Heart left ventricle (tissue), 13 donors: ENCODE results near the gene COLGALT1.

ENCODE experiments used
- CTCF ChIP-seq, 12 donors: fragments of 200-600 bp; sonication (generic) in 4 of 12; IDR thresholded peaks; one replicate each; pipeline versions ENCODE4 v1.5.0 to v1.8.0; 2018 to 2022; ENCODE audit warnings: antibody characterized with exemption in 12 of 12, mild to moderate bottlenecking in 5 of 12
- POLR2A ChIP-seq, 2 donors: fragments of 450-650 bp; IDR thresholded peaks; one replicate each; pipeline ENCODE4 v1.6.1; 2017; ENCODE audit warnings: antibody characterized with exemption in 2 of 2, mild to moderate bottlenecking in 2 of 2, moderate library complexity in 2 of 2
- donor health status: ischemic (EF 13 %, LVEDD 7.1; RV severe dilation, severe dysfunction).
- donor health status: DM: no; HTN: yes; CAD: no.
- donor health status: DM: no; HTN: no; CAD: no.
- donor health status: ischemic (EF 25% LVEDD 6.9; RV normal size, moderate dysfunction).
- donor health status: ischemic (EF 25% LVEDD 5.7; RV mildly dilated, moderate dysfunction).
- donor health status: ischemic (EF 35%, LVEDD 5.7; RV mildly dilated, moderate dysfunction).
- donor health status: nonischemic (EF 11% LVEDD 7.7; RV severe dilation, severe dysfunction).
- donor health status: DM: yes; HTN: yes; CAD: no.
- donor health status: PGD.
- donor health status: ischemic (EF 29% LVEDD 5.4; RV normal size, mild dysfunction).
- donor health status: nonischemic (EF 23%, LVEDD 6.1; RV moderate dilation, normal function).

- TF ChIP-seq CTCF (IDR thresholded peaks at IDR 0.05) = no peak
- TF ChIP-seq POLR2A (IDR thresholded peaks at IDR 0.05) = no peak
These were observed 6.2 kb upstream of the COLGALT1 start for GRCh38 chr19:17549085-17549740.
